Breast epithelium (tissue), 3 donors: Measurements from ENCODE around the gene CMSS1.

ENCODE experiments used
- CTCF ChIP-seq, 3 donors: fragments of 450-650 bp; IDR thresholded peaks; one replicate each; pipeline ENCODE4 v1.5.1; 2016 to 2017; ENCODE audit warnings: antibody characterized with exemption in 3 of 3, mild to moderate bottlenecking in 3 of 3, moderate library complexity in 3 of 3
- POLR2A ChIP-seq: fragments of 450-650 bp; IDR thresholded peaks from one replicate; pipeline ENCODE4 v1.6.1; 2016; ENCODE audit warnings: antibody characterized with exemption, mild to moderate bottlenecking, moderate library complexity
- POLR2AphosphoS5 ChIP-seq, 3 donors: sonication (generic); formaldehyde crosslinking; IDR thresholded peaks; one replicate each; pipeline ENCODE4 v1.6.1; 2017; ENCODE audit warnings: antibody characterized with exemption in 3 of 3

GRCh38 chr3:99918715-99919114 lies 101.1 kb downstream of the CMSS1 start:
- TF ChIP-seq CTCF (IDR thresholded peaks at IDR 0.05) = no peak
- TF ChIP-seq POLR2AphosphoS5 (IDR thresholded peaks at IDR 0.05) = no peak
- no peak for TF ChIP-seq POLR2A
